MG63 (cell line): ENCODE results near the gene TEX53. TPM values are rescaled to one million over a fixed set of nuclear protein-coding genes. Genes with fewer than 3 reads are reported as not detected.

Source experiments
- DNase-seq: peaks from one replicate; pipeline ENCODE4 v3.0.0-alpha.2; 2020
- H3K27me3 ChIP-seq: fragments of 250-450 bp; sonication (Bioruptor Pico); 2 replicates; pipeline ENCODE4 v1.5.1; 2020; ENCODE audit warnings: mild to moderate bottlenecking, moderate library complexity
- H3K36me3 ChIP-seq: fragments of 250-450 bp; sonication (Bioruptor Pico); 2 replicates; pipeline ENCODE4 v1.5.1; 2020; ENCODE audit warnings: mild to moderate bottlenecking, moderate library complexity
- H3K4me3 ChIP-seq: fragments of 250-450 bp; sonication (Bioruptor Pico); 2 replicates; pipeline ENCODE4 v1.5.1; 2020; ENCODE audit warnings: mild to moderate bottlenecking, moderate library complexity
- H3K9me3 ChIP-seq: fragments of 250-450 bp; sonication (Bioruptor Pico); 2 replicates; pipeline ENCODE4 v1.5.1; 2020; ENCODE audit warnings: mild to moderate bottlenecking, moderate library complexity
- total RNA-seq: library from RNA; depleted of rRNA; stranded (reverse); fragments of >200 nt; shearing (Covaris generic); gene quantifications from 2 replicates; pipeline ENCODE4 v1.2.3, GENCODE V29; 2014; ENCODE audit warnings: low replicate concordance

TEX53 gene
- total RNA-seq, 1 experiment from 2014 or later: not detected

- no peaks in the 10 kb centered on the region for H3K27me3 ChIP-seq
These were observed 28.3 kb upstream of the TEX53 start for GRCh38 chr9:114685951-114686350.

DNA sequence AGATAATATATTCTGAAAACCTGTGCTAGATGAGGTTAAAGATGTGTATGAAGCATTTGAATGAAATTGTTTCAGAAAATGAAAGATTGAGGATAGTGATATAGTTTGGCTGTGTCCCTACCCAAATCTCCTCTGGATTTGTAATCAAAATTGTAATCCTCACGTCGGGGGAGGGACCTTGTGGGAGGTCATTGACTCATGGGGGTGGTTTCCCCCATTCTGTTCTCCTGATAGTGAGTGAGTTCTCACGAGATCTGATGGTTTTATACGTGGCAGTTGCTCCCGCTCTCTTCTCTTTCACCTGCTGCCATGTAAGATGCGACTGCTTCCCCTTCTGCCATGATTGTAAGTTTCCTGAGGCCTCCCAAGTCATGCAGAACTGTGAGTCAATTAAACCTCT lies 26.4 kb upstream of the TEX53 start:
- no peak overlapping the region for H3K4me3 ChIP-seq
- peaks cover 9% of the 10 kb centered on the region for H3K9me3 ChIP-seq
- DNase-seq: no peak
- H3K36me3 ChIP-seq: no peaks in the 10 kb centered on the region
- no peaks in the 10 kb centered on the region for H3K27me3 ChIP-seq

More at GRCh38 chr9:114685951-114686350, 28.3 kb upstream of the TEX53 start:
- no peak overlapping the region for H3K4me3 ChIP-seq
- H3K36me3 ChIP-seq: no peaks in the 10 kb centered on the region
- no peak for DNase-seq
- H3K9me3 ChIP-seq: peaks cover 9% of the 10 kb centered on the region

- H3K9me3 ChIP-seq: peaks cover 9% of the 10 kb centered on the region
- H3K27me3 ChIP-seq: no peaks in the 10 kb centered on the region
- DNase-seq: no peak
- H3K36me3 ChIP-seq: no peaks in the 10 kb centered on the region
- H3K4me3 ChIP-seq: no peak overlapping the region
These were observed 25.2 kb upstream of the TEX53 start for GRCh38 chr9:114682846-114683245.

DNA sequence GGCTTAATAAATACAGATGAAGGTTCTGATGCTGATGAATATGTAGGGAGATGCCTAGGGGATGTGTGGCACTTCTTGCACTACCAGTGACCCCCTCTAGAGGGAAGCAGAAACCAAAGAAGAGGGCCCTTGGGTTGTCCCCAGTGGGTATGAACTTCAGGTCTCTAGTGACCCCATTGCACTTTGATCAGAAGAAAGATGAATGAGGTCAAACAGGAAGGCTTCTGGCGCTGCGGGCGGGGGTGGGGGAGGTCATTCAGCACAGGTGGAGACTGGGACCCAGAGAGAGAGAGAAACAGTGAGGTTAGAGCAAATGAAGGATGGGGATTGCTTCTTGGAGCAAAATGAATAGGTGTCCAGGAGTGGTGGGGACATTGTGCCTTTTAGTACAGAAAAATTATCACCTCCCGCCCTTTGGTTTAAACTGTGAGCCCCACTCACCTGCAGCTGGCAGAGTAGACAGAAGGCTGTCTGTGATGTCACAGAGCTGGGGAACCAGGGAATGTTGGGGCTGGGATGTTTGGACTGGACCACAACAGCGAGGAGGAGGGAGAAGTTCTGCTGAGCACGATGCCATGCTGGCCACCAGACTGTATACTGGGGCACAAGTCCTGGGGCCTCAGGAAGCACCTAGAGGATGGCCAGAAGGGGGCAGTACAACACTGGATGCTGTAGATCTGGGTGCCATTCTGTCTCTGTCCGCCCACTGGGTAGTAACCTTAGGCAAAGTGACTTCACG lies 24.2 kb upstream of the TEX53 start, which contains the start of gene TEX48:
Gene TEX48 (minus strand): TSS at position 599 of the 739 bp plus-strand sequence. CDS start 10,469 bp downstream, outside the sequence.
- Histone ChIP-seq H3K36me3 (no peaks in the 10 kb centered on the region), H3K27me3 (no peaks in the 10 kb centered on the region), H3K4me3 (no peak within 1 kb of the TSS), H3K9me3 (peaks cover 7% of the 10 kb centered on the region)
- peak; percentile 43 for DNase-seq

- no peaks in the 10 kb centered on the region for H3K27me3 ChIP-seq
- H3K36me3 ChIP-seq: no peaks in the 10 kb centered on the region
- peaks cover under 1% of the 10 kb centered on the region for H3K9me3 ChIP-seq
- DNase-seq: no peak
- H3K4me3 ChIP-seq: no peak overlapping the region
These were observed 22.8 kb upstream of the TEX53 start for GRCh38 chr9:114680259-114681001.

DNA sequence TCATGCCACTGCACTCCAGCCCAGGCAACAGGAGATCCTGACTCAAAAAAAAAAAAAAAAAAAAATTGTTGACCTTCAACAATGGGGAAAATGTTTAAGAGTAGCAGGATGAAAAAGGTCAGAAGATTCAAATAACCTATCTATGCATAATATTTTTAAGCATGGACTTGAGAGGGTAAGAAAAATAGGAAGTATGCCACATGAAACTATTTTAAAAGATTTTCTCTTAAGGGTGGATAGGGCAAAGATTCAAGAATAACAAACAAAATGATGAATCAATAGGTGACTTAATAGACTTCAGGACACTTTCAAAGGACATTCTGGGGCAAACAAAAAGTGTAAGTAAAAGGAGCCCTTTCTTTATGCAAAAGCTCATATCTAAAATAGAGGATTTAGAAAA lies 21.2 kb upstream of the TEX53 start:
- Histone ChIP-seq H3K27me3 (no peaks in the 10 kb centered on the region), H3K9me3 (no peaks in the 10 kb centered on the region), H3K4me3 (no peak overlapping the region), H3K36me3 (no peaks in the 10 kb centered on the region)
- no peak for DNase-seq

GRCh38 chr9:114678130-114678529 lies 20.5 kb upstream of the TEX53 start:
- no peaks in the 10 kb centered on the region for H3K9me3 ChIP-seq
- H3K27me3 ChIP-seq: no peaks in the 10 kb centered on the region
- DNase-seq: no peak
- H3K4me3 ChIP-seq: no peak overlapping the region
- no peaks in the 10 kb centered on the region for H3K36me3 ChIP-seq

DNA sequence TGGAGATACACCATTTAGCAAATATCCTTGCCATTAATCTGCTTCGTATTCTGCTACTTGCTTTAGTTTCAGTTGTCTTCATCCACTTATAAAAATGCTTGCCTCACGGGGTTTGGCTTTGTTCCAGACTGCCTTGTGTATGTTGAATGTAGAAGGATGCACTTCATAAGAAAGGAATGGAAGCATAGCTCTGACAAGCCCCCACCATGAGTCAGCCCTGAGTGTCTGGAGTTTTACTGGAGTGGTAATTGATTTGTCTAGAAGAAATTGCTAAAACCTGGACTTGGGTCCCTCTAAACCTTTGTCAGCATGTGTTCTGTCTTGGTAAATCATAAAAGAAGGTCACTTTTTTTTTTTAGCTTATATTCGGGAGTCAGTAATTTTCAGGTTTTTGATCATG lies 19.8 kb upstream of the TEX53 start:
- no peak overlapping the region for H3K4me3 ChIP-seq
- DNase-seq: peak; percentile 95
- H3K36me3 ChIP-seq: no peaks in the 10 kb centered on the region

GRCh38 chr9:114676901-114677300 lies 19.3 kb upstream of the TEX53 start:
- Histone ChIP-seq H3K9me3 (no peaks in the 10 kb centered on the region), H3K27me3 (no peaks in the 10 kb centered on the region), H3K4me3 (no peak overlapping the region), H3K36me3 (no peaks in the 10 kb centered on the region)
- DNase-seq: no peak

More for the DNA sequence above, 19.8 kb upstream of the TEX53 start:
- Histone ChIP-seq H3K27me3 (no peaks in the 10 kb centered on the region), H3K9me3 (no peaks in the 10 kb centered on the region)

DNA sequence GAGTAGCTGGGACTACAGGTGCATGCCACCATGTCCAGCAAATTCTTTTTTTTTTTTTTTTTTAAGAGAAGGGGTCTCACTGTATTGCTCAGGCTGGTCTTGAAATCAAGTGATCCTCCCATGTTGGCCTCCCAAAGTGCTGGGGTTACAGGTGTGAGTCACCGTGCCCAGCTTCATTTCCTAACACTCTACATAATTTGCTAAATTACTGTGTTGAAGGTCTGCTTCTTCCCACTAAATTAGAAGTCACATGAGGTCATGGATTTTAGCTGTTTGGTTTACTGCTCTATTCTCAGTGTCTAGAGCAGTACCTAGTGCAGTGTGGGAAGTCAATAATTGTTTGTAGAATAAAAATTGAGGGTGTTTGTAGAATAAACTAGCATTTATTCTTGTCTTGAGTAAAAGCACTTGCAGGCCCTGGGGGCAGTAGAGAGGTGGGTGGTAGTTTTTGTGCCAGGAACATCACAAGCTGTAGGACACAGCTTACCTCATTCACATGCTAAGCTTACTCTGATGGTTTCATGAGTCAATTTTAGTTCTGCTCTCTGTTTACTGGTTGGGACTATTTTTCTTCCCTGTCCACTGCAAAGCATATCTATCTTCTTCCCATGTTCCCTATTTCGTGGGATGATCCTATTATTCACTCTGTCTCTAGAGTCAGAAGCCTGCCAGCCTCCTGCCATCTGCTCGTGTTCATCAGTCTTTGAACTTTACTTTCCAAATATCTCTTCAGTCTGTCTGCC lies 17.4 kb upstream of the TEX53 start:
- H3K9me3 ChIP-seq: no peaks in the 10 kb centered on the region
- DNase-seq: no peak

GRCh38 chr9:114674076-114674797 lies 16.6 kb upstream of the TEX53 start:
- H3K27me3 ChIP-seq: no peaks in the 10 kb centered on the region
- DNase-seq: no peak
- H3K36me3 ChIP-seq: no peaks in the 10 kb centered on the region
- H3K4me3 ChIP-seq: no peak overlapping the region
- no peaks in the 10 kb centered on the region for H3K9me3 ChIP-seq

More for the DNA sequence above, 17.4 kb upstream of the TEX53 start:
- H3K27me3 ChIP-seq: no peaks in the 10 kb centered on the region
- no peak overlapping the region for H3K4me3 ChIP-seq
- H3K36me3 ChIP-seq: no peaks in the 10 kb centered on the region

- H3K4me3 ChIP-seq: no peak overlapping the region
- DNase-seq: peak; percentile 64
- H3K9me3 ChIP-seq: no peaks in the 10 kb centered on the region
- H3K27me3 ChIP-seq: no peaks in the 10 kb centered on the region
- H3K36me3 ChIP-seq: no peaks in the 10 kb centered on the region
These were observed 14.0 kb upstream of the TEX53 start for GRCh38 chr9:114671605-114672004.

DNA sequence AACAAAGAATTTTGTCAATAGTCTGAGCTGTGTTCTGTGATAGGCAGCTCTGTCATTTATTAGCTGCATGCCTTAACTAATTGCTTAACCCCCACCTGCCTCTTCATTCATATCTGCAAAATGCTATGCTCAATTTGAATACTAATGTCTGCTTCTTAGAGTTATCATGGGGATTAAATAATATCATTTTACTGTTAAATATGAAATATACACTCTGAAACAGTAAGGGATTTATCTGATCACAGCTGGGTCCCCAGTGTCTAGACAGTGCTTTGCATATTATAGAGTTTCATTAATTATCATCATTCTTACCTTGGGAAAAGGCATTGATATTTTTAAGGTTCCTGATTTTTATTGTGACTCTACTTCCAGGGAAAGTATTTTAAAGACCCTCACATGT lies 12.4 kb upstream of the TEX53 start:
- DNase-seq: no peak
- no peaks in the 10 kb centered on the region for H3K27me3 ChIP-seq
- H3K36me3 ChIP-seq: no peaks in the 10 kb centered on the region
- H3K9me3 ChIP-seq: no peaks in the 10 kb centered on the region
- H3K4me3 ChIP-seq: no peak overlapping the region

DNA sequence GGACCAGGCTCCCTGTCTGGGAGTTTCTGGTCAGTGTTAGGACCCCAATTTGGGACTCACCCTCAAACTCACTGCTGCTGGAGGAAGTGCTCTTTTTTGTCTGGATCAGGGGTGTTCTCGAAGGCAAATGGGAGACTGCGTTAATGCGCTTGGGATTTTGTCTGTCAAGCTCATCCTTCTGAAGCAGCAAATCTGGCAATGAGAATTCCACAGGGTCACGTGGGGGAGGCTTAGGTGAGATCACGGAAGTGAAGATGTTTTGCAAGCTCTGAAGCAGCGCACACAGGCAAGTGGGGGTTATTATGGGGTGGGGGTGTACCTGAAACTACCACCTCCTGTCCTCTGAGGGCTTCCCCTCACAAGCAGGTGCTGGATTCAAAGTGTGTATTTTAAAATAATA lies 10.5 kb upstream of the TEX53 start:
- H3K27me3 ChIP-seq: no peaks in the 10 kb centered on the region

DNA sequence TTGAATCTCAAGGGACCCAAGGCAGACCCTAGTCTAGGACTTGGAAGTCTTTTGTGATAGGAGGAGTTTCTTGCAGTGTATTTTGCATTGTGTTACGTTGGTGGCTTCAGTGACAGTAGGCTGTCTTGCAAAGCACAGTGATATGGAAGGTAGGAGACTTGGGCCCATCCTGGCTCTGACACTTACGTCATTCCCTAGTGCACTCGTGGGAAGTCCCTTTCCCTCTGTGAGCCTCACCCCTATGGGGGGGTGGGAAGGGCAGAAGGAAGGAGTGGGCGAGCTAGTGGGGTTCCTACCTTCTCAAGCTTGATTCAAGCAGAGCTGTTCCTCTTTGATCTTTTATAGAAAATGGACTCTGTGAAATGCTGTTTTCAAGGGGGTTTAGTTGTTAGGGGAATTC lies 9.2 kb upstream of the TEX53 start:
- no peak for DNase-seq
- no peaks in the 10 kb centered on the region for H3K27me3 ChIP-seq
- H3K9me3 ChIP-seq: no peaks in the 10 kb centered on the region
- no peak overlapping the region for H3K4me3 ChIP-seq
- H3K36me3 ChIP-seq: no peaks in the 10 kb centered on the region

More for the DNA sequence above, 10.5 kb upstream of the TEX53 start:
- no peak for DNase-seq
- no peaks in the 10 kb centered on the region for H3K36me3 ChIP-seq
- H3K4me3 ChIP-seq: no peak overlapping the region
- no peaks in the 10 kb centered on the region for H3K9me3 ChIP-seq

GRCh38 chr9:114666401-114666800 lies 8.8 kb upstream of the TEX53 start:
- DNase-seq: no peak
- Histone ChIP-seq H3K27me3 (no peaks in the 10 kb centered on the region), H3K36me3 (no peaks in the 10 kb centered on the region), H3K4me3 (no peak overlapping the region), H3K9me3 (no peaks in the 10 kb centered on the region)
